ENCODE measurements around the gene PLEKHG3. TPM values are rescaled to one million over a fixed set of nuclear protein-coding genes. Genes with fewer than 3 reads are reported as not detected.

PLEKHG3 gene
- total and polyA plus RNA-seq, 10 of the 15 experiments (the other 5 are each of a cell fraction or from before 2014, with no cell fraction given), result 0.03 to 0.73 (median 0.07) TPM; not detected in 5

DNA sequence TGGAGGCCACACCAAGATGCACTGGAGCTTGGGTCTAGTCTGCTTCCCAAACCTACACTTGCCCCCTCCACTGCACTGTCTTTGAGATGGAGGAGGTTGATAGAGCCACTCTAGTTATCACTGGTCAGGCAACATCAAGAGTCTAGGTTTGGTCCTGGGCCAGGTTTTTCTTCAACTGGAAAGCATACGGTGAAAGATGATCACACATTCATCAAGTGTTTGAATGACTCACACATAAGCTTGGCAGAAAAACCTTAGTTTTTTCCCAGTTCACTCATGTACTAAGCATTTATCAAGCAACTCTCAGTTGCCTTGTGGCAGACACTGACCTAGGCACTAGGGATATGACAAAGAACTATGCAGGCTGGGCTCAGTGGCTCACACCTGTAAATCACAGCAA lies 84.5 kb downstream of the PLEKHG3 start:
- Histone ChIP-seq H3K79me2 (ENCODE audit: control insufficient read depth, insufficient read depth, low read length) (no peaks in the 10 kb centered on the region), H3K36me3 (ENCODE audit: control insufficient read depth in 2 of 2, insufficient read depth in 2 of 2, low read length in 1 of 2) (no peaks in the 10 kb centered on the region), H4K20me1 (ENCODE audit: control insufficient read depth, insufficient read depth) (no peaks in the 10 kb centered on the region), H3K9ac (ENCODE audit: control insufficient read depth, insufficient read depth, low read length) (no peak overlapping the region), H3K4me1 (ENCODE audit: control insufficient read depth, insufficient read depth, low read length) (no peaks in the 10 kb centered on the region), H3K4me2 (ENCODE audit: control insufficient read depth, insufficient read depth) (no peak overlapping the region), H3K27ac (ENCODE audit: control insufficient read depth, insufficient read depth) (no peak overlapping the region), H2AFZ (ENCODE audit: control insufficient read depth, low read depth, low read length) (no peak overlapping the region), H3K4me3 (no peak overlapping the region), H3K9me3 (replicated peaks; ENCODE audit: control insufficient read depth, insufficient read depth, low read length) (no peaks in the 10 kb centered on the region), H3K27me3 (replicated peaks in 1 of 2; ENCODE audit: control insufficient read depth in 2 of 2, insufficient read depth in 2 of 2, low read length in 1 of 2) (peaks cover 1 to 3% of the 10 kb centered on the region in 2 experiments; a peak in 3 of 4 replicates)
- BruUV-seq (replicated peaks), result no TSS peak
- ATAC-seq (no peak), FAIRE-seq (no peak), DNase-seq (ENCODE audit: low read depth, low spot score) (no peak)
- in situ Hi-C loops (cut with MboI) (no loop called here), intact Hi-C loops (cut with micrococcal nuclease; ENCODE audit: unreplicated experiment) (no loop called here)
- POLR2A ChIA-PET, result no interaction called here
- SMC1A ChIA-PET (ENCODE audit: uncharacterized antibody, unreplicated experiment), result no interaction called here
- TF ChIP-seq MXI1 (IDR thresholded peaks at IDR 0.05; ENCODE audit: low read depth, low read length), result no peak
- TF ChIP-seq REST (IDR thresholded peaks at IDR 0.05; ENCODE audit: low read depth, low read length), result no peak
- TF ChIP-seq, protein P1, sequence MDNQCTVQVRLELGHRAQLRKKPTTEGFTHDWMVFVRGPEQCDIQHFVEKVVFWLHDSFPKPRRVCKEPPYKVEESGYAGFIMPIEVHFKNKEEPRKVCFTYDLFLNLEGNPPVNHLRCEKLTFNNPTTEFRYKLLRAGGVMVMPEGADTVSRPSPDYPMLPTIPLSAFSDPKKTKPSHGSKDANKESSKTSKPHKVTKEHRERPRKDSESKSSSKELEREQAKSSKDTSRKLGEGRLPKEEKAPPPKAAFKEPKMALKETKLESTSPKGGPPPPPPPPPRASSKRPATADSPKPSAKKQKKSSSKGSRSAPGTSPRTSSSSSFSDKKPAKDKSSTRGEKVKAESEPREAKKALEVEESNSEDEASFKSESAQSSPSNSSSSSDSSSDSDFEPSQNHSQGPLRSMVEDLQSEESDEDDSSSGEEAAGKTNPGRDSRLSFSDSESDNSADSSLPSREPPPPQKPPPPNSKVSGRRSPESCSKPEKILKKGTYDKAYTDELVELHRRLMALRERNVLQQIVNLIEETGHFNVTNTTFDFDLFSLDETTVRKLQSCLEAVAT (IDR thresholded peaks at IDR 0.05), result no peak
- RAD21 ChIA-PET (ENCODE audit: unreplicated experiment), result no interaction called here
- CTCF ChIA-PET, result interaction anchor here (1.9 kb wide), 1 partner anchor 13 kb away, joined by 8 read pairs; no protein-coding TSS in a partner anchor
- 0% methylated on average over 1 of the region's 1 CpG for WGBS (ENCODE audit: insufficient coverage, insufficient replicate concordance, low lambda C conversion rate, missing lambda C conversion rate)
